ENCODE results near the gene MOV10L1.

- TF ChIP-seq, protein P1, sequence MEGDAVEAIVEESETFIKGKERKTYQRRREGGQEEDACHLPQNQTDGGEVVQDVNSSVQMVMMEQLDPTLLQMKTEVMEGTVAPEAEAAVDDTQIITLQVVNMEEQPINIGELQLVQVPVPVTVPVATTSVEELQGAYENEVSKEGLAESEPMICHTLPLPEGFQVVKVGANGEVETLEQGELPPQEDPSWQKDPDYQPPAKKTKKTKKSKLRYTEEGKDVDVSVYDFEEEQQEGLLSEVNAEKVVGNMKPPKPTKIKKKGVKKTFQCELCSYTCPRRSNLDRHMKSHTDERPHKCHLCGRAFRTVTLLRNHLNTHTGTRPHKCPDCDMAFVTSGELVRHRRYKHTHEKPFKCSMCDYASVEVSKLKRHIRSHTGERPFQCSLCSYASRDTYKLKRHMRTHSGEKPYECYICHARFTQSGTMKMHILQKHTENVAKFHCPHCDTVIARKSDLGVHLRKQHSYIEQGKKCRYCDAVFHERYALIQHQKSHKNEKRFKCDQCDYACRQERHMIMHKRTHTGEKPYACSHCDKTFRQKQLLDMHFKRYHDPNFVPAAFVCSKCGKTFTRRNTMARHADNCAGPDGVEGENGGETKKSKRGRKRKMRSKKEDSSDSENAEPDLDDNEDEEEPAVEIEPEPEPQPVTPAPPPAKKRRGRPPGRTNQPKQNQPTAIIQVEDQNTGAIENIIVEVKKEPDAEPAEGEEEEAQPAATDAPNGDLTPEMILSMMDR (IDR thresholded peaks at IDR 0.05; ENCODE audit: low read depth, low read length): no peak
- TF ChIP-seq EZH2phosphoT487 (IDR thresholded peaks at IDR 0.05; ENCODE audit: low read depth): no peak
These were observed 101.3 kb downstream of the MOV10L1 start for GRCh38 chr22:50190941-50191741.
